Measurements from ENCODE around the gene SH2D5. TPM values are rescaled to one million over a fixed set of nuclear protein-coding genes. Genes with fewer than 3 reads are reported as not detected.

Gene SH2D5
- total RNA-seq, 1 donor from 2014 or later = 1.2 TPM

- no peak for TF ChIP-seq CTCF (IDR thresholded peaks at IDR 0.05; ENCODE audit: partially characterized antibody, unreplicated experiment)
- Mint-ChIP-seq H3K9me3 (ENCODE audit: unreplicated experiment) (peaks cover 1% of the 10 kb centered on the region), H3K36me3 (ENCODE audit: unreplicated experiment) (peaks cover 3% of the 10 kb centered on the region), H3K27me3 (ENCODE audit: unreplicated experiment) (no peaks in the 10 kb centered on the region), H3K27ac (ENCODE audit: unreplicated experiment) (no peak overlapping the region), H3K4me1 (ENCODE audit: low read depth, unreplicated experiment) (no peaks in the 10 kb centered on the region), H3K4me3 (ENCODE audit: unreplicated experiment) (no peak overlapping the region)
- DNase-seq = no peak
Observed at GRCh38 chr1:20672265-20672632, 60.3 kb downstream of the SH2D5 start.

- Mint-ChIP-seq H3K9me3 (ENCODE audit: unreplicated experiment) (peaks cover 1% of the 10 kb centered on the region), H3K4me3 (ENCODE audit: unreplicated experiment) (no peak overlapping the region), H3K36me3 (ENCODE audit: unreplicated experiment) (peaks cover 4% of the 10 kb centered on the region), H3K27ac (ENCODE audit: unreplicated experiment) (no peak overlapping the region), H3K27me3 (ENCODE audit: unreplicated experiment) (no peaks in the 10 kb centered on the region), H3K4me1 (ENCODE audit: low read depth, unreplicated experiment) (no peaks in the 10 kb centered on the region)
- TF ChIP-seq CTCF (IDR thresholded peaks at IDR 0.05; ENCODE audit: partially characterized antibody, unreplicated experiment) = no peak
- no peak for DNase-seq
Observed at GRCh38 chr1:20670936-20671335, 61.6 kb downstream of the SH2D5 start.

Other genes starting within 250 kb of the SH2D5 start
- 120 TPM for gene CAMK2N1, start 246.5 kb downstream of the SH2D5 start, total RNA-seq (ENCODE audit: unreplicated experiment)
- gene MUL1, start 224.6 kb downstream of the SH2D5 start, total RNA-seq (ENCODE audit: unreplicated experiment) = 32.4 TPM
- not detected for gene FAM43B, start 180.1 kb downstream of the SH2D5 start, total RNA-seq (ENCODE audit: unreplicated experiment)
- gene CDA, start 143.6 kb downstream of the SH2D5 start, total RNA-seq (ENCODE audit: unreplicated experiment) = not detected
- 32.0 TPM for gene PINK1, start 99.2 kb downstream of the SH2D5 start, total RNA-seq (ENCODE audit: unreplicated experiment)
- gene DDOST, start 71.3 kb downstream of the SH2D5 start, total RNA-seq (ENCODE audit: unreplicated experiment) = 126 TPM
- 1.6 TPM for gene KIF17, start 14.7 kb downstream of the SH2D5 start, total RNA-seq (ENCODE audit: unreplicated experiment)
- 192 TPM for gene HP1BP3, start 54.6 kb upstream of the SH2D5 start, total RNA-seq (ENCODE audit: unreplicated experiment)

Data from glutamatergic neuron (in vitro differentiated cells).